ENCODE results near the gene PITRM1. TPM values are rescaled to one million over a fixed set of nuclear protein-coding genes. Genes with fewer than 3 reads are reported as not detected.
A peak's percentile ranks its signal among the peaks of the same experiment; 100 is the strongest.

PITRM1 gene
- total RNA-seq, 2 experiments from 2014 or later, result 84.8 to 97.9 TPM

GRCh38 chr10:3163879-3164278, 8.7 kb downstream of the PITRM1 start:
- H3K27ac Mint-ChIP-seq, result no peak overlapping the region
- POLR2A ChIA-PET, result interaction anchor here (1.1 kb wide), 1 partner anchor 8 kb away, joined by 4 read pairs; the partner anchor contains the start of gene PITRM1
- H3K4me1 Mint-ChIP-seq, result peaks cover 8% of the 10 kb centered on the region
- ATAC-seq (no peak), DNase-seq (no peak)
- H3K4me3 Mint-ChIP-seq, result no peak overlapping the region
- H3K9me3 Mint-ChIP-seq (ENCODE audit: low read depth), result no peaks in the 10 kb centered on the region
- H3K36me3 Mint-ChIP-seq (ENCODE audit: low read depth), result peaks cover 64% of the 10 kb centered on the region
- intact Hi-C loops (cut with DNase I, micrococcal nuclease), result no loop called here
- CTCF ChIA-PET, result interaction anchor here (1.8 kb wide), 1 partner anchor 8 kb away, joined by 5 read pairs; no protein-coding TSS in a partner anchor
- H3K27me3 Mint-ChIP-seq, result no peaks in the 10 kb centered on the region

- no peaks in the 10 kb centered on the region for H3K9me3 Mint-ChIP-seq (ENCODE audit: low read depth)
- ChIA-PET CTCF (interaction anchor here (0.8 to 1.6 kb wide), 4 partner anchors 9 to 93 kb away, joined by 3 to 4 read pairs (median 4); no protein-coding TSS in a partner anchor), POLR2A (no interaction called here)
- DNase-seq (no peak), ATAC-seq (no peak)
- intact Hi-C loops (cut with DNase I, micrococcal nuclease), result no loop called here
- no peak overlapping the region for H3K27ac Mint-ChIP-seq
- H3K4me3 Mint-ChIP-seq, result no peak overlapping the region
- no peaks in the 10 kb centered on the region for H3K27me3 Mint-ChIP-seq
- H3K36me3 Mint-ChIP-seq (ENCODE audit: low read depth), result peaks cover 60% of the 10 kb centered on the region
- H3K4me1 Mint-ChIP-seq, result no peaks in the 10 kb centered on the region
These were observed 10.0 kb downstream of the PITRM1 start for GRCh38 chr10:3162533-3162932.

GRCh38 chr10:3159152-3159551, 13.4 kb downstream of the PITRM1 start:
- Mint-ChIP-seq H3K4me3 (no peak overlapping the region), H3K36me3 (ENCODE audit: low read depth) (peaks cover 63% of the 10 kb centered on the region), H3K27ac (no peak overlapping the region), H3K27me3 (no peaks in the 10 kb centered on the region), H3K9me3 (ENCODE audit: low read depth) (no peaks in the 10 kb centered on the region), H3K4me1 (no peaks in the 10 kb centered on the region)
- no peak for ATAC-seq
- POLR2A ChIA-PET, result no interaction called here
- CTCF ChIA-PET, result no interaction called here
- no peak for DNase-seq
- intact Hi-C loops (cut with DNase I, micrococcal nuclease), result loop anchor here in 1 of 2 experiments (5.0 kb wide), 1 partner anchor 37 kb away; no protein-coding TSS in a partner anchor

DNA sequence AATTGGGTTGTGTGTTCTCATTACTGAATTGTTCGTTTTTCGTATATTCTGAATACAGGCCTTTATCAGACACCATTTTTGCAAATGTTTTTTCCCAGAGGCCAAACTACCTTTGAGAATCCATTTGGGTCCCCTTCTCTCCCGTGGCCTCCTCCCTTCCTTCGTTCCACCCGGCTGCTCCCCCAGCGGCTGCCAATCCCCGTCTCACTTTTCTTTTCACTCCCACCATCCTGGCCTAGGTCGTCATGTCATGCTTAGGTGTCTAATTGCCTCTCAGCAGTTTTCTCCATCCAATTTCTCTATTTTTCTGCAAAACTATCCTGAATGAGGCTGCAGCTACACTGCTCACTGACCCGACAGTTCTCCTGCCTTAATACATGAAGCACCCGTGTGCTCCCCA, 17.9 kb downstream of the PITRM1 start:
- DNase-seq (no peak), ATAC-seq (no peak)
- intact Hi-C loops (cut with DNase I, micrococcal nuclease), result loop anchor here in 1 of 2 experiments (5.0 kb wide), 1 partner anchor 32 kb away; no protein-coding TSS in a partner anchor
- H3K27me3 Mint-ChIP-seq, result no peaks in the 10 kb centered on the region
- ChIA-PET POLR2A (no interaction called here), CTCF (no interaction called here)
- no peak overlapping the region for H3K4me3 Mint-ChIP-seq
- peaks cover 11% of the 10 kb centered on the region for H3K4me1 Mint-ChIP-seq
- no peaks in the 10 kb centered on the region for H3K9me3 Mint-ChIP-seq (ENCODE audit: low read depth)
- no peak overlapping the region for H3K27ac Mint-ChIP-seq
- peaks cover 71% of the 10 kb centered on the region for H3K36me3 Mint-ChIP-seq (ENCODE audit: low read depth)

DNA sequence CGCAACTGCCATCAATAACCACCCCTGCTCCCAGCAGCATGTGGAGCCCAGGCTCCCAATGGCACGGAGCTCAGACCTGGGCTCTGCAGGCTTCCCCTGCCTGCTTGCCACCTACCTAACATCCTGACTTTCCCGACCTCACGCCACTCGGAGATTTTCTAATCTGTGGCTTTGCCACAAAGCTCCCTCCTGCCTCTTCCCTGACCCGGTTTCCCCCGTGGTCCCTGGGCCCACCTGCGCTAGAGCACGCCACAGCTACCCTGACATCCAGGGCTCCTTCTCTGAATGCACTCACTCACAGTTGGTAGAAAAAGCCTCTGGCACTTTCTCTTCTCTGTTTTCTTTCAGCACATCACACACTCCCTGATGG, 20.0 kb downstream of the PITRM1 start:
- no peaks in the 10 kb centered on the region for H3K27me3 Mint-ChIP-seq
- no peak overlapping the region for H3K4me3 Mint-ChIP-seq
- ATAC-seq (no peak), DNase-seq (no peak)
- peaks cover 11% of the 10 kb centered on the region for H3K4me1 Mint-ChIP-seq
- intact Hi-C loops (cut with DNase I, micrococcal nuclease), result no loop called here
- H3K36me3 Mint-ChIP-seq (ENCODE audit: low read depth), result peaks cover 65% of the 10 kb centered on the region
- POLR2A ChIA-PET, result interaction anchor here (1.3 kb wide), 1 partner anchor 20 kb away, joined by 3 read pairs; the partner anchor contains the start of gene PITRM1
- H3K27ac Mint-ChIP-seq, result peak overlapping the region; percentile 38
- no peaks in the 10 kb centered on the region for H3K9me3 Mint-ChIP-seq (ENCODE audit: low read depth)
- CTCF ChIA-PET, result interaction anchor here (0.6 kb wide), 1 partner anchor 16 kb away, joined by 3 read pairs; no protein-coding TSS in a partner anchor

GRCh38 chr10:3151889-3152565, 20.6 kb downstream of the PITRM1 start:
- Mint-ChIP-seq H3K4me1 (peaks cover 11% of the 10 kb centered on the region), H3K9me3 (ENCODE audit: low read depth) (no peaks in the 10 kb centered on the region), H3K27me3 (no peaks in the 10 kb centered on the region), H3K27ac (peak overlapping the region; percentile 38), H3K36me3 (ENCODE audit: low read depth) (peaks cover 64% of the 10 kb centered on the region), H3K4me3 (no peak overlapping the region)
- ATAC-seq, result peak; percentile 49
- POLR2A ChIA-PET, result interaction anchor here (0.7 kb wide), 1 partner anchor 10 kb away, joined by 4 read pairs; no protein-coding TSS in a partner anchor
- CTCF ChIA-PET, result no interaction called here
- DNase-seq, result no peak
- intact Hi-C loops (cut with DNase I, micrococcal nuclease), result no loop called here

GRCh38 chr10:3150961-3151360, 21.6 kb downstream of the PITRM1 start:
- H3K9me3 Mint-ChIP-seq (ENCODE audit: low read depth), result no peaks in the 10 kb centered on the region
- no peaks in the 10 kb centered on the region for H3K27me3 Mint-ChIP-seq
- peaks cover 11% of the 10 kb centered on the region for H3K4me1 Mint-ChIP-seq
- DNase-seq (no peak), ATAC-seq (no peak)
- no peak overlapping the region for H3K27ac Mint-ChIP-seq
- intact Hi-C loops (cut with DNase I, micrococcal nuclease), result no loop called here
- CTCF ChIA-PET, result no interaction called here
- POLR2A ChIA-PET, result no interaction called here
- H3K4me3 Mint-ChIP-seq, result no peak overlapping the region
- H3K36me3 Mint-ChIP-seq (ENCODE audit: low read depth), result peaks cover 60% of the 10 kb centered on the region

GRCh38 chr10:3150366-3150765, 22.2 kb downstream of the PITRM1 start:
- DNase-seq, result no peak
- H3K27ac Mint-ChIP-seq, result peak overlapping the region; percentile 4
- no peak overlapping the region for H3K4me3 Mint-ChIP-seq
- no peaks in the 10 kb centered on the region for H3K27me3 Mint-ChIP-seq
- intact Hi-C loops (cut with DNase I, micrococcal nuclease), result no loop called here
- H3K9me3 Mint-ChIP-seq (ENCODE audit: low read depth), result no peaks in the 10 kb centered on the region
- no peak for ATAC-seq
- peaks cover 11% of the 10 kb centered on the region for H3K4me1 Mint-ChIP-seq
- POLR2A ChIA-PET, result no interaction called here
- H3K36me3 Mint-ChIP-seq (ENCODE audit: low read depth), result peaks cover 62% of the 10 kb centered on the region
- CTCF ChIA-PET, result interaction anchor here (0.7 kb wide), 1 partner anchor 42 kb away, joined by 3 read pairs; no protein-coding TSS in a partner anchor

GRCh38 chr10:3149918-3150317, 22.7 kb downstream of the PITRM1 start:
- POLR2A ChIA-PET, result no interaction called here
- Mint-ChIP-seq H3K27ac (no peak overlapping the region), H3K9me3 (ENCODE audit: low read depth) (no peaks in the 10 kb centered on the region), H3K27me3 (no peaks in the 10 kb centered on the region), H3K36me3 (ENCODE audit: low read depth) (peaks cover 62% of the 10 kb centered on the region), H3K4me3 (no peak overlapping the region), H3K4me1 (peaks cover 11% of the 10 kb centered on the region)
- DNase-seq (no peak), ATAC-seq (no peak)
- intact Hi-C loops (cut with DNase I, micrococcal nuclease), result no loop called here
- CTCF ChIA-PET, result interaction anchor here (0.7 kb wide), 1 partner anchor 42 kb away, joined by 3 read pairs; no protein-coding TSS in a partner anchor

DNA sequence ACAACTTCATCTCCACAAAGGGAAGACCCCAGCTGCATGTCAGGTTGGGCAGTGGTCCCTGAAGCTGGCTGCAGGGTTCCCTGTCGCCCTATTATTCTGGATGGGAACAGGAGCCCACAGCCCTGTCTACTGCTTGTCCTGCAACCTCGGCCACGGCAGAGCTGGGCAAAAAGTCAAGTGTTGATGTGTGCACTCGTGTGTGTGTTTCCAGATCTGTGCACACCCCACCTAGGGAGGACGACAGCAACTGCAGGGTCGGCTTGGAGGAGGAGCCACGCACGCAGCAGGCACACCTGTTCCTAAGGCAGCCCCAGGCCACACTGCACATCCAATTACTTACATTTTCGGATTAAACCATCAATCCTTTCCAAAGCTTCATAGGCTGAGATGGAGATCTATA, 23.6 kb downstream of the PITRM1 start:
- H3K36me3 Mint-ChIP-seq (ENCODE audit: low read depth), result peaks cover 59% of the 10 kb centered on the region
- no peak overlapping the region for H3K4me3 Mint-ChIP-seq
- H3K4me1 Mint-ChIP-seq, result peaks cover 11% of the 10 kb centered on the region
- CTCF ChIA-PET, result interaction anchor here (1.0 kb wide), 1 partner anchor 8 kb away, joined by 3 read pairs; no protein-coding TSS in a partner anchor
- H3K27me3 Mint-ChIP-seq, result no peaks in the 10 kb centered on the region
- DNase-seq (no peak), ATAC-seq (no peak)
- POLR2A ChIA-PET, result no interaction called here
- H3K27ac Mint-ChIP-seq, result no peak overlapping the region
- H3K9me3 Mint-ChIP-seq (ENCODE audit: low read depth), result no peaks in the 10 kb centered on the region
- intact Hi-C loops (cut with DNase I, micrococcal nuclease), result no loop called here

GRCh38 chr10:3148041-3148440, 24.5 kb downstream of the PITRM1 start:
- intact Hi-C loops (cut with DNase I, micrococcal nuclease), result no loop called here

More at GRCh38 chr10:3148041-3148440, 24.5 kb downstream of the PITRM1 start:
- no peaks in the 10 kb centered on the region for H3K27me3 Mint-ChIP-seq
- H3K4me3 Mint-ChIP-seq, result no peak overlapping the region
- CTCF ChIA-PET, result interaction anchor here (0.7 kb wide), 1 partner anchor 26 kb away, joined by 3 read pairs; no protein-coding TSS in a partner anchor
- H3K36me3 Mint-ChIP-seq (ENCODE audit: low read depth), result peaks cover 58% of the 10 kb centered on the region
- no peaks in the 10 kb centered on the region for H3K9me3 Mint-ChIP-seq (ENCODE audit: low read depth)
- no peak overlapping the region for H3K27ac Mint-ChIP-seq
- POLR2A ChIA-PET, result no interaction called here
- ATAC-seq (no peak), DNase-seq (no peak)
- H3K4me1 Mint-ChIP-seq, result peaks cover 11% of the 10 kb centered on the region
